Heart left ventricle (tissue), 13 donors: Measurements from ENCODE around the gene CDK18.

Experiments used
- CTCF ChIP-seq, 12 donors: fragments of 200-600 bp; sonication (generic) in 4 of 12; IDR thresholded peaks; one replicate each; pipeline versions ENCODE4 v1.5.0 to v1.8.0; 2018 to 2022; ENCODE audit warnings: antibody characterized with exemption in 12 of 12, mild to moderate bottlenecking in 5 of 12
- POLR2A ChIP-seq, 2 donors: fragments of 450-650 bp; IDR thresholded peaks; one replicate each; pipeline ENCODE4 v1.6.1; 2017; ENCODE audit warnings: antibody characterized with exemption in 2 of 2, mild to moderate bottlenecking in 2 of 2, moderate library complexity in 2 of 2
- donor health status: ischemic (EF 13 %, LVEDD 7.1; RV severe dilation, severe dysfunction).
- donor health status: DM: no; HTN: yes; CAD: no.
- donor health status: DM: no; HTN: no; CAD: no.
- donor health status: ischemic (EF 25% LVEDD 6.9; RV normal size, moderate dysfunction).
- donor health status: ischemic (EF 25% LVEDD 5.7; RV mildly dilated, moderate dysfunction).
- donor health status: ischemic (EF 35%, LVEDD 5.7; RV mildly dilated, moderate dysfunction).
- donor health status: nonischemic (EF 11% LVEDD 7.7; RV severe dilation, severe dysfunction).
- donor health status: DM: yes; HTN: yes; CAD: no.
- donor health status: PGD.
- donor health status: ischemic (EF 29% LVEDD 5.4; RV normal size, mild dysfunction).
- donor health status: nonischemic (EF 23%, LVEDD 6.1; RV moderate dilation, normal function).

GRCh38 chr1:205492774-205493173, 11.7 kb upstream of the CDK18 start:
- TF ChIP-seq CTCF (IDR thresholded peaks at IDR 0.05) (no peak), POLR2A (IDR thresholded peaks at IDR 0.05) (no peak)
